HG03175 (cell line): ENCODE data around the gene LDLRAD4.

Experiments
- ATAC-seq: cut with Tn5 transposase; IDR thresholded peaks from one replicate; pipeline ENCODE4 v1.9.1; 2021; ENCODE audit warnings: mild to moderate bottlenecking, moderate library complexity; ENCODE audit not compliant: unreplicated experiment

LDLRAD4 gene

DNA sequence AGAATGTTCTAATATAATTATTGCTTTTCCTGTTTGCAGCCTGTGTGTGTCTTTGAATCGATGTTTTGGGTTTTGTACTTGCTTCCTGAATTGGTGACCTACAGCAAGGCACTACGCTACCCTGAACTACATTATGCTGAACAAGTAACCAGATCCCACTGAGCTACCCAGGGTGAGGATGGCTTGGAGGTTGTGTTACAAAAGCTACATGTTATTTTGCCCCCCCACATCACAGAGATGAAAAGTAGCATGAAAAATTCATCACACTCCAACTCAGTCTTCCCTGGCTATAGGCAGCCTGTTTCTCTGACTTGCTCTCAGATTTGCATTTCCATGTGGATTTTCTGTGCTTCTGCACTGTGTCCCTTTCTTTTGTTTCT lies 162.1 kb downstream of the LDLRAD4 start:
- no peak for ATAC-seq

DNA sequence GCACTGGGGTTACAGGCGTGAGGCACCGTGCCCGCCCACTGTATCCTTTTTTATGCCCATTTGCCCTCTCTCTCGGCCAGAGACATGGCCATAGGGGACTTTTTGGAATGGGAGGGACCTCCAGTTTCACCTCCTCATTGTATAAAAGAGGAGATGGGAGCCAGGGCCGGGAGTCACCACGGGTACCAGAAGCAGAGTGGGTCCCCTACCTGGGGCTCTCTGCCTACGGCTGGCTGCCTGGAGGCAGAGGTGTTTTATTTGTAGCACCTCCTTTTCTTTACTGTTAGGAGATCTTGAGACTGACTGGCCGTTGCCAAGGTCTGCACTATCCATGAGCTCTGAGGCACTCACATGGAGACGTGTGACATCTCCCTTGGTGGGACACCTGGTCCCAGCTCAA lies 162.8 kb downstream of the LDLRAD4 start:
- ATAC-seq, result no peak

DNA sequence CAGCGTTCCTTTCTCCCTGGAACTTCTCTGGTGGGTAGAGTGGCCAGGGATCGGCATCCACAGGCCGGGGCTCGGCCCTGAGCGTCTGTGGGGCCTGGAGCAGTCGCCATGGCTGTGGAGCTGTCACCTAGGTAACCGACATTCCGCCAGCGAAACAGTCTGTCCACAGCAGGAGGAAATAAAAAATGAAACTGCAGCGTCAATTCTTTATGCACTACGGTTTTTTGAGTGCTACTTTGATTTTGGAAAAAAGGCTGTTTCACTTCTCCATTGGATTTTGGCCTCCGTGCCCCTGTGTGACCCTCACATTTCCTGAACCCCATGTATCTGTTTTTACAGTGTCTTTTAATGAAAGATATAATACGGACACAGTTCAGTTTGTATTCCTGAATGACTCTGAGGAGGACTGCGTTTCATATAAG lies 163.4 kb downstream of the LDLRAD4 start:
- peak; percentile 72 for ATAC-seq

DNA sequence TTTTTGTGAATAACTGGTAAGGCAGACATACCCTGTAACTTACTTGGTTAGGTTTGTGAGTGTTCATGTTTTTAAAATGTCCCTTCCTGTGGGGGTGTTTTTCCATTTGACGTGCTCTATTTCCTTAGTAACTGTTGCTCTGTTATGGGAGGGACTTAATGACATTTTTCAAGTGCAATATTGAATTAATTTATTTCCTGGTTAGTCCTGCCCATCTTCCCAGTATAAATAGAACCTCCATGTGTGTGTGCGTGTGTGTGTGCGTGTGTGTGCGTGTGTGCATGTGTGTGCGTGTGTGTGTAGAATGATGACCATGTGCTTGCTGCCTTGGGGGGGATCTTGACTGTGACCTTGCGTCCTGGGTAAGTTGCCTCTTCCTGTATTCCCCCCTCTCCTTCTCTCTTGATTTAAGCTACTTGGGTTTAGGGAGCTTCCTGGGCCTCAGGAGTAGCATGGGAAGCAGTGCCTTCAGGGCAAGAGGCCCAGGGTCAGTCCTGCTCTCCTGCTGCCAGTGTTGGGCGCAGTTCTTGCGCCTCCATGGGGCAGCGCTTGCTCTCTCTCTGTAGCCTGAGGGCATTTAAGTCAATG lies 163.9 kb downstream of the LDLRAD4 start:
- peak; percentile 47 for ATAC-seq

DNA sequence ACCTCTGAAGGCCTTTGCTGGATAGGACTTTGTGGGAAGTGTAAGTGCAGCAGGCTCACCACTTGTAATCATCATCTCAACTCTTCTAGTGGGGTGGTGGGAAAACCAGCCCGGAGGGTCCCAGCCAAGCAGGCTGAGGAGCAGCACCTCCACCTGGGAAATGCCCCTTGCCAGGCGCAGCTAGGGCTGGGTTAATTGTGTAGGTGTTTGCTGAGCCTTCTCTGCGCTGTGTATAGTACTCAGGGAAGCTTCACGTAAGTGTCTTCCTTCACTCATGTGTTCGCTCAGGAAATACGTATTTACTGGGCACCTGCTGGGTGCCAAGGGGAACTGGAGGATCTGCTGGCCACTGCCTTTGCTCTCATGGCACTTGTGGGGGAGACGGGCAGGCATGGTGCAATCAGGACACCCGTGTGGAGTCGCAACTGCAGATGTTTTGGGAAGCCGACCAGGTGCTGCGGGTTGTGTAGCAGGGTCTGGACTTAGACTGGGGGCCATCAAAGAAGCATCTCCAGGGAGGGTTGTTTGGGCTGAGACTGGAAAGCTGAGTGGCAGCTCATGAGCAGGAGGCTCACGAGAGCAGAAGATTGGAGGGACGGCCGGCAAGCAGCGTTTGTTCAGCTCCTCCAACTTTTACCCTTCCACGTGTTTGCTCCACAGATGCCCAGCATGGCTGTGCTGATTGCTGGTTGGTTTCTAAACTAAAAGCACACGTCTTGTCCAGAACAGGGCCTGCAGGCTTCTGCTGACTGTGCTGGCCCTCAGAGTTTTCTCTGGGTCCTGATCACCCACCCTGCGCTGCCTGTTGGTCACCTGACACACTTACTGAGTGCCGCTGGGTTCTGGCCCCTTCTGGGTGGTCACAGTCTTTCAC lies 164.6 kb downstream of the LDLRAD4 start:
- ATAC-seq, result no peak

DNA sequence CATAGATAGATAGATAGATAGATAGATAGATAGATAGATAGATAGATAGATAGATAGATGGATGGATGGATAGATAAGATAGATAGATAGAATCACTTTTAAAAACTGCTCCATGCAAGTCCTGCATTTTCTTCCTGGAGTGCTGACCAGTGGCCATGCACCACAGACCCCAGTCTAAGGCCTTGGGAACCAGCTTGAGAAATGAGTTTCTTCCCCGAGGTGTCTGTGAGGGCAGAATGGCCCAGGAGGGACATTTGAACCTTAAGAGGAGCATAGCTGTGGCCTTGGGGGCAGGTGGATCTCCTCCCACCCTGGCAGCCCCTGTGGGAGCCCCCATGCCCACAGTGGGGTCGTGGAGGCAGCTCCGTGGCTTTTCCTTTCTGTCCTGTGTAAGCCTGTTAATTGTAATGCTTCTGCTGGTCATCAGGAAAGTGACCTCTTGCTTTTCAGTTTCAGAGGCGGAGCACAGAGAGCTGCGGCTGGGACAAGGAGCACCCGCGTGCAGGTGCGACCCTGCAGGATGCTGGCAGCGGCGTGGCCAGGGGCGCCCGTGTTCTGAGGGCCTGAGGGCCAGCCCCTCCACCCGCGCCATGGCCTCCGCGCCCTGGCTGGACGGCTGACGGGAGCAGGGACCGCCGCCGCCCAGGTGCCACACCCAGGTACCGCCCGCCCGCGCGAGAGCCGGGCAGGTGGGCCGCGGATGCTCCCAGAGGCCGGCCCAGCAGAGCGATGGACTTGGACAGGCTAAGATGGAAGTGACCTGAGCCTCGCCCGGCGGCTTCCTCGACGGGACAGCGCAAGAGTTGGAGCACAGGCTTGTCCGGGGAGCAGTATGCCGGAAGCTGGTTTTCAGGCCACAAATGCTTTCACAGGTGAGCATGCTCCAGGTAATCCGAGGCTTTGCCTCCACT lies 168.6 kb downstream of the LDLRAD4 start:
- ATAC-seq, result no peak

DNA sequence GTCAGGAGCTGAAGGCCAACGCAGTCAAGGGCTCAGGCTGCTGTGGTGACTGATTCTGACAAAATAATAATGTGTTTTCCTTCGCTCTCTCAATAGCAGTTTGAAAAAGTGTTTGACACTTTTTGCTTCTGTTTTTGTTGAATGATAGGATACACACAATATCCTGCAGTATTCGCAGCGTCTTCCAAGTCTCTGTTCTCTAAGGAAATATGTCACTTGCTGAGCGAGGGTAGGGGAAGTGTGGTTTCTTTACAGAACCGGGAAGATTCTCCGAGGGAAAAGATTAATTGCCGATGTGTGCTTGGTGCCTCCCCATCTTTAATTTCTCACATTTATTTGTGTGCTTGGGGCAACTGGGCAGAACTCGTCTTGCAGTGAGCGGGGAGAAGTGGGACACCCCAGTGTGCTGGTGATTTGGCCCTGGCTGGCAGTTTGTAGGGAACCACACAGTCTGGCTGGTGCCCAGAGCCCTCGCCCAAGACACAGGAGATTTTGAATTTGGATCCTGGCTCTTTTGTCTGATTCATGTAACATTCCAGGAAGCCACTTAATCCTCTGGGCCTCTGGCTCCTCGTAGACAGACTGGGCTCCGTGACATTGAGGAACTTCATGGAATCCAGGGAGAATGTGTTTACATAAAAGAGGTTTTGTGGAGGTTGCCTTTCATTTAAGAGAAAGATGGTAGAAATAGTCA lies 169.4 kb downstream of the LDLRAD4 start:
- ATAC-seq, result no peak

DNA sequence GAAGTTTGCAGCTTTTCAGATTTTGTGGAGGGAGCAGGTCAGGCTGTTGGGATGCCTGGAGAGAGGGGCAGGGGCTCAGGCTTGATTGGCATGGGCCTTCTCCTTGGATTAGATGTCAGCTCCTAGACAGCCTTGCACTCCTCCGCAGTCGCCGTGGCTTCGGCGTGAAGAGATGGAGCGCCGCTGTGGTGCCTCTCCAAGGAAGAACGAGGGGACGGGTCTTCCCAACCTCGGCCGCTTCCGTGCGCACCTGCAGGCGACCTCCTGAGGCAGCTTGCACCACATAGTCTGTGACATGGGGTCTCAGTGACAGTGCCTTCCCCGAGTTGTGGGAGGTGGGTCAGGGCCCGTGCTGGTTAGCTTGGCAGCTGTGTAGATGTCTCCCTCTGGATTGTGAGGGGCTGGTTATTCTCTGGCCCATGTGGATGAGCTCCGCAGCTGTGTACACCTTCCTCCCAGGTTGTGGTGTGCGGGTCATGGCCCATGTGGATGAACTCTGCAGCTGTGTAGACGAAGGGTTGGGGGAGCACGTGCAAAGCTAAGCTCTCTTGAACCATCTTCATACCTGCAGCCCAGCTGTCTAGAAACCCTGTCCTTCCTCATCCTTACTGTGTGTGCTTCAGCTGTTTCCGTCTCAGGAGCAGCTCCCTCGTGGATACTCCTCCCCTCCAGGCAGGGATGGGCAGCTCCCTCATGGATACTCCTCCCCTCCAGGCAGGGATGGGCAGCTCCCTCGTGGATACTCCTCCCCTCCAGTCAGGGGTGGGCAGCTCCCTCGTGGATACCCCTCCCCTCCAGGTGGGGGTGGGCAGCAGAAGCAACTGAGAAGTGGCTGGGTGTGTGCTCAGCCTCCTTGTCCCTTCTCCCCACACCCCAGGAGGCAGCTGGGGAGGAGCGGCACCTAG lies 170.3 kb downstream of the LDLRAD4 start:
- no peak for ATAC-seq

DNA sequence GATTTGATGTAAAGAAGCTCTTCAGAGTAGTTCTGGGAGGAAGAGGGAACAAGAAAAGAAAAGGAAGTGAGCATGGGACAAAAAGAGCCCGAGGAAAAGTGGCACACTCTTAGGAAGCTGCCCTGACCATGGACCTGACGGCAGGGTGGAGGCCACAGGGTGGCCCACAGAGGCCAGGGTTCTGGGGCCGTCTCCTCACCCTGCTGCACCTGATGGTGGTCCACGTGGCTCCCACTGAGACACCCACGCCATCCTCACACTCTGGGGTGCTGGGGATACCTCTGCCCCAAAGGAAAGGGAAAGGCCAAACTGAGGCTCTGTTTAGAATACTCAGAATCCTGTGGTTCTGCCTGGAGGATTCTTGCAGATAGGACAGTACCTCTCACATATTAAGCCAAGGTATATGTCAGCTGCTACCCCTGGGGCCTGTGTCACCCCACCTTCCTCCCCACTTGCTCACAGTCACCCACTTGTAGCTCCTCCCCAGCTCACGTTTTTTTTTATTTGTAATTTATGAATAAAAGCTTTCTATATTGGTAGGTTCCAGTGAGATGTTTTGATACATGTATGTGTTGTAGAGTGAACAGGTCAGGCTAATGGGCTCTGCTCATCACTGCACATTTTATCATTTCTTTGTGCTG lies 171.1 kb downstream of the LDLRAD4 start:
- no peak for ATAC-seq

DNA sequence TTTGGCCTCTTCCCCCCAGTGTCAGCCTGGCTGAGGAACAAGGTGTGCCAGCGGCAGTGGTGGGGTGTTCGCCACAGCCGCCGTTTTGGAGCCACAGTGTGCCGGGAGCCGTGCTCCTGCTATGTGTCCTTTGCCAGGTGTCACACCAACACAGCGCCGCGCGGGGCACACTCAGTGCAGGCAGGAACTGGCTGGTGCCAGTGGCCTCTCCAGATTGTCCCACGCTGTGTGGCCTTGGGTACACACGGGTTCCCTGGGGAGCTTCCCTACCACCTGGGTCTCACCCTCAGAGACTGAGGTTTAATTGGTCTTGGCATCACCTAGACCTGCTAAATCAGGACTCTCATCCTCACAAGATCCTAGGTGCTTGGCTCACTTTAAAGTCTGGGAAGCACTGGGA lies 171.6 kb downstream of the LDLRAD4 start:
- ATAC-seq, result no peak

DNA sequence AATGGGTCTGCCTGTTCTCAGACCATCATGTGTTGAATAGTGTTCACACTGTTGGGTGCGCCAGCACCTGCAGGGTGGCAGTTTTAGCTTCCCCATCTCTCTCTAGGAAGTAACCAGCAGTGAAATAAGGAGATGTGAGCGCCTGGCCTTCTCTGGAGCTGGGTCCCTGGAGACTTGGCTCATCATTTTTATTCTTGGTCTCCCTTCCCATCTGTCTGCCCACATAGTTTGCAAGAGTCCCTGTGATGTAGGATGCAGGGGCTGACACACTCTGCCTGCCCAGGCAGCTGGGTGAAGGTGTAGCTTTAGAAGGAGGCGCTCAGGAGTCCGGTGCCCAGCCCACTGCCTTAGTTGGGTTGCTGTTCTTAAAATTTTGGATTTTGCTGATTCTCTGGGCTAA lies 172.2 kb downstream of the LDLRAD4 start:
- no peak for ATAC-seq

DNA sequence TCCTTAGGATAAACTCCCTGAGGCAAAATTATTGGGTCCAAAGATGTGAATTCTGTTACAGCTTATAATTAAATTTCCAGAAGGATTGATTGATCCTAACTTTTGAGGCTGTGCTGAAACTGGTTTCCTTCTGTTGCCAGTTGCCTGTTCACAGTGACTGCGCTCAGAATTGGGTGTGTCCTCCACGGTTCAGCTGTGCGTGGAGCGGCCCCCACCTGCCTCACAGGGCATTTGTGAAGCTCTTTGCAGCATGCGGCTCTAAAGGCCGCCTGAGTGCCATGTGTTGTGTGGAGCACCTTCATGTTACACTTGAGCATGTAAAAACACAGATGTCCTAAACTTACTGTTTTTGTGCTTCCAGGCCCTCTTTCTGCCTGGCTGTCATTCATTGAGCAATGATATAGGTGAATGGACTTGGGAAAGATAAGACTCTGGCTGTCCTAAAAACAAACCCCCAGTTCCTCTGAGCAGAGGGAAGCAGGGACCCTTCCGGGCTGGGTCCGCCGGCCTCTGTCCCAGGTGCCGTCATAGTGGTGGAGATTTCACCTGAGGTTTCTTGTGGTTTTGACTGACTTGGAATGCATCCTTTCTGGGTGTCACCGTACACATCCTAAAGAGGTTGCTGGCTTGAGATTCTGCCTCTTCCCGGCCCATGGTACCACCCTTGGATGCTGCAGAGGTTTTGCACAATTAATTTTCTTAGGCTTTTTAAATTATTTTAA lies 173.6 kb downstream of the LDLRAD4 start:
- ATAC-seq, result no peak

DNA sequence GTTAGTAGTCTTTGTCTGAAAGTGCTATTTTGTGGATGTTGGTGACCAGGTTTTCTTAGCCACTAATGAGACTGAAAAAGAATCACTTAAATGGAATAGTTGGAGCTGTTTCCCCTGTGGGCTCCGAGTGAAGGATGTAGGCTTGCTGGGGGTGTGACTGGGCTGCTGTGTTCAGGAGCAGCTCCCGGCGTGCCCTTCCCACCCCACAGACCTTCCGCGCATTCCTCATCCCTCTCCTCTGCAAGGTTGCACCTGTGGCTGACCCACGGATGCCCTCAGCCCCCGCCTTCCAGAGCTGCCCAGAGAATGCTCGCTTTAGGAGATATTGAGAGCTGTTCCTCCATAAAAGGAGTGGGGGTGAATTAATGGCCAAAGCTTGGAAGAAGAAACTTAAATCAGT lies 174.3 kb downstream of the LDLRAD4 start:
- no peak for ATAC-seq

DNA sequence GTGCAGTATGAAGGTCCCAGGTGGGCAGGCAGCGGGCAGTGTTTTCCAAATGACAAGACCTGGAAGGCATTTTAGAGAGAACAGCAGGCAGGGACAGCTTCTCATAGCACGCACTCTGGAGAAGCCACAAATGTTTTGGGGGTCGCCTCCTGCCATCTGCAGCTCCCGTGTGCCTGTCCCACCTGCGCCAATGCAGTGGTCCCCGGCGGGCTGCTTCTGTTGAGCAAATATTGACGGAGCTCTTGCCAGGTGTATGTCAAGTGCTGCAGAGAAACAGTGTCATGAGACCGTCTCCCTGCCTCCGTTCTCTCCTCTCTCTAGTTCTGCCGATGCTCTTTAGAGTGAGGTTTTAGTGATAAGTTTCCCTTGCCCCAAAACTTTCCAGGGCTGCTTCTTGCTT lies 174.8 kb downstream of the LDLRAD4 start:
- no peak for ATAC-seq

DNA sequence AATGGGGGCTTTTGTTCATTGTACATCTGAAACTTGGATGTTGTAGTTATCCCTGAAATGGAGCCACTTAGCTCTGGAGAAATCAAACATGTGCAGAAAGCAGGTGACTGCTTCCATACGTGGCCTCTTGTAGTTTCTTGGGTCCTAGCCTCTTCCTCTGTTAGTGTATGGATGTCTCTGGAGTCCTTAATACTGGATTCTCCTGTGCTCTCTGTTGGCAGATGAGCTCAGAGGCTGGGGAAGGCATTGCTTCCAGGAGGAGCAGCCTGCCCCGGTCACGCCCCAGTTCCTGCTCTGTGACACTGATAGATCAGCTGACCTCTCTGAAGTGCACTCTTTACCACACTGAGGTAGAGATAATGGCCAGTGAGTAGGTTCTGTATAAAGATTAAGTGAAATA lies 176.2 kb downstream of the LDLRAD4 start:
- ATAC-seq, result no peak

DNA sequence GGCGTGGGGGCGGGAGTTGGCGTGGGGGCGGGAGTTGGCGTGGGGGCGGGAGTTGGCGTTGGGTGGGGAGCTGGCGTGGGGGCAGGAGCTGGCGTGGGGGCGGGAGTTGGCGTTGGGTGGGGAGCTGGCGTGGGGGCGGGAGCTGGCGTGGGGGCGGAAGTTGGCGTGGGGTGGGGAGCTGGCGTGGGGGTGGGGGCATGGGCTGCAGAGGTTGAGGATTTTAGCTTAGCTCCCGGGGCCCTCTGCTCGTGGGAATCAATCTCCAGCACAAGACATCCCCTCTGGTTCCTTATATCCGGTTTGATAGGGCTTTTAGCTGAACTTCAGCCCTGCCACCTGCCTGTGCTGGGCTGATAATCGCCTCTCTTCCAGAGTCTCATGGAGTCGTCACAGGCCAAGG lies 177.0 kb downstream of the LDLRAD4 start:
- ATAC-seq, result no peak

DNA sequence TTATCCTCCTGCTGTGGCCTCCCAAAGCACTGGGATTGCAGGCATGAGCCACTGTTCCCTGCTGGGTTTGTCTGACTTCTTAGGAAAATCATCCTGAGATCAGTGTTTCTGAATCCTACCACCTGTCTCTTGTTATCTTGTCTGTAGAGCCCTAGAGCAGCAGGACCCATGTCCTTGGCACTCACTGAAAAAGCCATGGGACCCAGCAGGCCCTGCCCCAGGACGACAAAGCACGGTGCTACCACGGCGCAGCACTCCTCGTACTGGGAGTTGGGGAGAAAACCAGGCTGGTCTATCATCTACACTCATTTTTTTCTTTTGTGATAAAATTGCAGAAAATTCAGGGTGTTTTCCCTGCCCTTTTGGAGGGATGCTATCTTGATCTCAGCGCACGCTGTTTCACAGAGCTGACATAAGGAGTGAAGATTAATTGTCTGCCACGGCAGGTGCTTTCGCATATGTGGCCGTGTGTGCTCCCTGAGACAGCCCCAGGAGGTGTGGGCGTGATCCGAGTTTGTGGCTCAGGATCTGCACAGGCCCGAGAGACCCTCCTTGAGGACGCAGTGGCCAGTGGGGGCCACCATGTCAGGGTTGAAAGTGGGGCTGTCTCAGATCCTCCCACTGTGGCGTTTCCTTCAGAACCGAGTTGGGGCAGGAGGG lies 179.1 kb downstream of the LDLRAD4 start:
- no peak for ATAC-seq

DNA sequence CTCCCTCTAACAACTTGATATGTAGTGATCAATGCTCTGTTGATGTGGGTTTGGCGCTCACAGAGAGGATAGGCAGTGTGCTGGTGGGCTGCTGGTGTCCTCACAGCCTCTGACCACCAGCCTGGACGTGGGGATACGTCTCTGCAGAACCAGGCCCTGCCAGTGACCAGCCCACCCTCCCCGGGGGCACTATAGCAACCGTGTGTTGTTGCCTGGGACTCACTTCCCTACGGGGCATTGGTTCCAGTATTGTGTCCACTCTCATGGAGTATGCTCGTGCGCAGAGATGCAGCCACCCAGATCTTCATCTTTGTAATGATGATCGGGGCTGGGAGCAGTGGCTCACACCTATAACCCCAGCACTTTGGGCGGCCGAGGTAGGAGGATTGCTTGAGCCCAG lies 180.1 kb downstream of the LDLRAD4 start:
- no peak for ATAC-seq
